Measurements from ENCODE around the gene IL1RAPL2. TPM values are rescaled to one million over a fixed set of nuclear protein-coding genes. Genes with fewer than 3 reads are reported as not detected.
"Not testable (repeated sequence)": the region's sequence is repeated elsewhere in the genome, so short reads cannot be mapped to it uniquely, and the experiment has no call there.

The IL1RAPL2 gene
- total RNA-seq, 4 donors from 2014 or later = 0.50 to 1.3 (median 0.67) TPM

DNA sequence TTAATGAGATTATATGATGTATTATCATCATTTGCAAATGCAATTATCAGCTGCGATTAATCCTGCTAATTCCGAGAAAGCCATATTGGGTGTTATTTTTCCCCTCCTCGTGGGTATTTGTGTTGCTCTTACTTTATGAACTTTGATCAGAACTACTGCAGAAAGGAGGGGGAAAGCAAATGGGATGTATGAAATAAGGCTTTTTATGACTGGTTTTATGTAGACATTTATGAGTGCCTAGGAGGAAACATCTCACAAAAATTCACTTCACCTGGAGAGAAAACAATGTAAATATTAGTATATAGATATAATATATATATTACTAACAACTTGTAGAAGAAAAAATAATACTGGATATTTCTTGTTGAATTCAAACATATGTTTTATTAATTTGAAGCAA is 440.1 kb downstream of the IL1RAPL2 start:
- no peak for DNase-seq (ENCODE audit: extremely low spot score)
- intact Hi-C loops (cut with DNase I) = no loop called here
- Histone ChIP-seq H3K27ac (replicated peaks in 1 of 4) (no peak overlapping the region), H3K9me3 (no peaks in the 10 kb centered on the region), H3K27me3 (no peaks in the 10 kb centered on the region), H3K4me1 (no peaks in the 10 kb centered on the region), H3K36me3 (no peaks in the 10 kb centered on the region), H3K4me3 (no peak overlapping the region)
- 59% methylated on average over 3 of the region's 3 CpGs for WGBS
- TF ChIP-seq POLR2A (IDR thresholded peaks at IDR 0.05; ENCODE audit: low read depth) = no peak
- TF ChIP-seq POLR2AphosphoS5 (IDR thresholded peaks at IDR 0.05) = no peak
- TF ChIP-seq EP300 (IDR thresholded peaks at IDR 0.05) = no peak
- TF ChIP-seq, protein P1, sequence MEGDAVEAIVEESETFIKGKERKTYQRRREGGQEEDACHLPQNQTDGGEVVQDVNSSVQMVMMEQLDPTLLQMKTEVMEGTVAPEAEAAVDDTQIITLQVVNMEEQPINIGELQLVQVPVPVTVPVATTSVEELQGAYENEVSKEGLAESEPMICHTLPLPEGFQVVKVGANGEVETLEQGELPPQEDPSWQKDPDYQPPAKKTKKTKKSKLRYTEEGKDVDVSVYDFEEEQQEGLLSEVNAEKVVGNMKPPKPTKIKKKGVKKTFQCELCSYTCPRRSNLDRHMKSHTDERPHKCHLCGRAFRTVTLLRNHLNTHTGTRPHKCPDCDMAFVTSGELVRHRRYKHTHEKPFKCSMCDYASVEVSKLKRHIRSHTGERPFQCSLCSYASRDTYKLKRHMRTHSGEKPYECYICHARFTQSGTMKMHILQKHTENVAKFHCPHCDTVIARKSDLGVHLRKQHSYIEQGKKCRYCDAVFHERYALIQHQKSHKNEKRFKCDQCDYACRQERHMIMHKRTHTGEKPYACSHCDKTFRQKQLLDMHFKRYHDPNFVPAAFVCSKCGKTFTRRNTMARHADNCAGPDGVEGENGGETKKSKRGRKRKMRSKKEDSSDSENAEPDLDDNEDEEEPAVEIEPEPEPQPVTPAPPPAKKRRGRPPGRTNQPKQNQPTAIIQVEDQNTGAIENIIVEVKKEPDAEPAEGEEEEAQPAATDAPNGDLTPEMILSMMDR (IDR thresholded peaks at IDR 0.05) = no peak

GRCh38 chrX:105006996-105007395 is 441.0 kb downstream of the IL1RAPL2 start:
- TF ChIP-seq POLR2A (IDR thresholded peaks at IDR 0.05; ENCODE audit: low read depth) (no peak), EP300 (IDR thresholded peaks at IDR 0.05) (no peak), POLR2AphosphoS5 (IDR thresholded peaks at IDR 0.05) (no peak)
- TF ChIP-seq, protein P1 (IDR thresholded peaks at IDR 0.05) = no peak
- no peaks in the 10 kb centered on the region for H3K4me1 ChIP-seq
- DNase-seq (ENCODE audit: extremely low spot score) = no peak
- intact Hi-C loops (cut with DNase I) = no loop called here
- H3K9me3 ChIP-seq = no peaks in the 10 kb centered on the region
- no peaks in the 10 kb centered on the region for H3K27me3 ChIP-seq
- no peak overlapping the region for H3K4me3 ChIP-seq
- no peak overlapping the region for H3K27ac ChIP-seq (replicated peaks in 1 of 4)
- H3K36me3 ChIP-seq = no peaks in the 10 kb centered on the region

DNA sequence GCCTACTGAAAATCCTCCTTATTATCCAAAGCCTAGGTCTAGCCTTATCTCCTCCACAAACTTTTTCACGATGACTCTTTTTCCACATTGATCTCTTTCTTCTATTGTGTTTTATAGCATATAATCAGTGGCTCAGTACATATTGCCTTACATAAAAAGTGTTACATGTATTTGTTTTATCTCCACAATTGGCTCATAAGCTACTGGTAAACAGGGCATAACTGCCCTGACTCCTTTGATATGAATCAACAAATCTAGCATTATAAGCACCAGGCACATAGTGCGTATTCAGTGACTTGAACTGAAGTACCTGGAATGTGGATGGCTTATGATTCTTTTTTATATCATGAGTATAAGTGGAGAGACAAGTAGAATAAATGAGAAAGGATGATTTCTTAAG is 447.7 kb downstream of the IL1RAPL2 start:
- intact Hi-C loops (cut with DNase I) = no loop called here
- H3K4me1 ChIP-seq = peaks cover 0 to 2% (median 0%) of the 10 kb centered on the region in 4 donors
- TF ChIP-seq, protein P1 (IDR thresholded peaks at IDR 0.05) = no peak
- no peaks in the 10 kb centered on the region for H3K27me3 ChIP-seq
- H3K36me3 ChIP-seq = no peaks in the 10 kb centered on the region
- no peak overlapping the region for H3K27ac ChIP-seq (replicated peaks in 1 of 4)
- WGBS = 89% methylated on average over 2 of the region's 2 CpGs
- DNase-seq (ENCODE audit: extremely low spot score) = no peak
- H3K9me3 ChIP-seq = no peaks in the 10 kb centered on the region
- H3K4me3 ChIP-seq = no peak overlapping the region

GRCh38 chrX:105017641-105018040 is 451.6 kb downstream of the IL1RAPL2 start:
- Histone ChIP-seq H3K27ac (replicated peaks in 1 of 4) (no peak overlapping the region), H3K4me1 (peaks cover 0 to 4% (median 0%) of the 10 kb centered on the region in 4 donors), H3K36me3 (no peaks in the 10 kb centered on the region), H3K27me3 (no peaks in the 10 kb centered on the region), H3K9me3 (no peaks in the 10 kb centered on the region), H3K4me3 (no peak overlapping the region)
- WGBS = 61% methylated on average over 2 of the region's 2 CpGs
- intact Hi-C loops (cut with DNase I) = no loop called here
- TF ChIP-seq POLR2AphosphoS5 (IDR thresholded peaks at IDR 0.05) = no peak
- TF ChIP-seq, protein P1 (IDR thresholded peaks at IDR 0.05) = no peak
- no peak for TF ChIP-seq EP300 (IDR thresholded peaks at IDR 0.05)
- TF ChIP-seq POLR2A (IDR thresholded peaks at IDR 0.05; ENCODE audit: low read depth) = no peak
- DNase-seq (ENCODE audit: extremely low spot score) = no peak

DNA sequence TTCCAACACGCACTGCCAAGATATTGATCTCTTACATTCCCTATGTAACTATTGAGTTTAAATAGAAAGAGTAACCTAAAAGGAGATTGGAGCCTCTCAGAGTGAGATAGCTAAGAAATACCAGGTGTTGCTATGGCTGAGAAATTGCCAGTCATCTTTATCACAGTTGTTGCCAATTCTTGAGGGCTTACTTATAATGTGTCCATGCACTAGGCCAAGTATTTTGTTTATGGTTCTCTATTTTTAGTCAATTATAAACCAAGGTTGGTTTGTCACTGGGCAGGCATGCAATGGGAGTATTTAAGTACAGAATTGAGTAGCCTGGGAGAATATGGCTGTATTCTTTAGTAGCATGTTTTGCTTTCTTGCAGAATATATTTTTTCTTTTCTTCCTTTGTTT is 452.9 kb downstream of the IL1RAPL2 start:
- 85% methylated on average over 1 of the region's 1 CpG for WGBS
- intact Hi-C loops (cut with DNase I) = no loop called here

GRCh38 chrX:105028962-105029361 is 463.0 kb downstream of the IL1RAPL2 start:
- DNase-seq (ENCODE audit: extremely low spot score); H3K27ac ChIP-seq (replicated peaks in 1 of 4); H3K4me1 ChIP-seq; H3K36me3 ChIP-seq; H3K4me3 ChIP-seq; H3K9me3 ChIP-seq; intact Hi-C loops (cut with DNase I); H3K27me3 ChIP-seq: not testable (repeated sequence)
- 70% methylated on average over 3 of the region's 3 CpGs for WGBS

More for the DNA sequence above, 452.9 kb downstream of the IL1RAPL2 start:
- Histone ChIP-seq H3K36me3 (no peaks in the 10 kb centered on the region), H3K27me3 (no peaks in the 10 kb centered on the region), H3K9me3 (no peaks in the 10 kb centered on the region), H3K27ac (replicated peaks in 1 of 4) (no peak overlapping the region), H3K4me1 (peaks cover 0 to 4% (median 0%) of the 10 kb centered on the region in 4 donors), H3K4me3 (no peak overlapping the region)
- DNase-seq (ENCODE audit: extremely low spot score) = no peak
- TF ChIP-seq POLR2AphosphoS5 (IDR thresholded peaks at IDR 0.05) (no peak), EP300 (IDR thresholded peaks at IDR 0.05) (no peak), POLR2A (IDR thresholded peaks at IDR 0.05; ENCODE audit: low read depth) (no peak)
- TF ChIP-seq, protein P1 (IDR thresholded peaks at IDR 0.05) = no peak

Measured in esophagus muscularis mucosa (tissue), 4 donors.